HG03039 (cell line): ENCODE data around the gene CHTF8.
A peak's percentile ranks its signal among the peaks of the same experiment; 100 is the strongest.
"Not testable (repeated sequence)": the region's sequence is repeated elsewhere in the genome, so short reads cannot be mapped to it uniquely, and the experiment has no call there.

Source experiments
- ATAC-seq: cut with Tn5 transposase; IDR thresholded peaks from one replicate; pipeline ENCODE4 v1.9.1; 2021; ENCODE audit warnings: mild to moderate bottlenecking, moderate library complexity; ENCODE audit not compliant: unreplicated experiment

Gene CHTF8, protein sequence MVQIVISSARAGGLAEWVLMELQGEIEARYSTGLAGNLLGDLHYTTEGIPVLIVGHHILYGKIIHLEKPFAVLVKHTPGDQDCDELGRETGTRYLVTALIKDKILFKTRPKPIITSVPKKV

DNA sequence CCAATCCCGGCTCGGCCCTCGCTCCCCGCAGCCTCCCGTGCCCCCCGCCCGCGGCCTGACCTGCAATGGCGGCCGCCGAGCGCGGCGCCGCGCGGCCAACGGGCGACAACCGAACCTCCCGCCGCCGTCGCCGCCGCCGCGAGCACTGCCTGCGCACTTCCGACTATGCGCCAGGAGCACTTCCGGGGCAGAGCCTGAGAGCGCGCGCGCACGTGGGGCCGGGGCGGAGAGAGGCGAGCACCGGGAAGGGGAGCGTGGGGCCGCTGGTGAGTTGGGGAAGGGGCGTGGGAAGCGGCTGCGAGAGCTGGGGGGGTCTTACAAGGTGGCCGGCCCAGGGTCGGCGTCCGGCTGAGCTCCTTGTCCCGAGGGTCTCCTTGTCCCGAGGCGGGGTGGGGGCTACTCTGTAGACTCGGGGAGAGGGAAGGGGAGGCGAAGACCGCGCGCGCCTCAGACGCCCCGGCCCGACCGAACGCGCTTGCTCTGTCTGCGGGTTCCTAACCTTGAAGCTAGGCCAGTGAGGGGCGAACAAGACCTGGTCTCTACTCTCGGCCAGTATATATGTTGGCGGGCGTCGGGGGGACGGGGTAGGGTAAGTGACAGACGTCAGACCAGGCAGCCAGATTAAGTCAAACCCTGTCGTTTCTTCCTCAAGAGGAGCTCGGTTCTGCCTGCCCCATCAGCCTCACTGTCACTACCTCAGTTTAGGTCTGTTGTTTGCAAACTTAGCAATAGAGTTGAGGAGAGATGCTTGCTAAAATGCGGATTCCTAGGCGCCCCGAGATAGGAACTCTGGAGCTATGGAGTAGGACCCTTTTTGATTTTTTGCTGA lies at the start of gene CHTF8, which contains the start of gene UTP4:
Gene CHTF8, minus strand, starts transcription at position 165 of the 829 bp plus-strand sequence. CDS start 11,130 bp downstream, outside the sequence.
Gene UTP4, plus strand, starts transcription at position 226 of the 829 bp plus-strand sequence. CDS start 811 bp downstream, outside the sequence.
- ATAC-seq = peak; percentile 89

DNA sequence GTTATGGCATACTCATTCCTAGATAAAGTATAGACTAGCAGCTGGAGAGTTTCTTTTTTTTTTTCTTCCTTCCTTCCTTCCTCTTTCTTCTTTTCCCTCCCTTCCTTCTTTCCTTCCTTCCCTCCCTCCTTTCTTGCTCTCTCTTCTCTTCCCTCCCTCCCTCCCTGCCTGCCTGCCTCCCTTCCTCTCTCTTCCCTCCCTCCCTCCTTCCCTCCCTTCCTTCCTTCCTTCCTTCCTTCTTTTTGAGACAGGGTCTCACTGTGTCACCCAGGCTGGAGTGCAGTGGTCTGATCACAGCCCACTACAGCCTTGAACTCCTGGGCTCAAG lies 47.6 kb upstream of the CHTF8 start:
- ATAC-seq = no peak

DNA sequence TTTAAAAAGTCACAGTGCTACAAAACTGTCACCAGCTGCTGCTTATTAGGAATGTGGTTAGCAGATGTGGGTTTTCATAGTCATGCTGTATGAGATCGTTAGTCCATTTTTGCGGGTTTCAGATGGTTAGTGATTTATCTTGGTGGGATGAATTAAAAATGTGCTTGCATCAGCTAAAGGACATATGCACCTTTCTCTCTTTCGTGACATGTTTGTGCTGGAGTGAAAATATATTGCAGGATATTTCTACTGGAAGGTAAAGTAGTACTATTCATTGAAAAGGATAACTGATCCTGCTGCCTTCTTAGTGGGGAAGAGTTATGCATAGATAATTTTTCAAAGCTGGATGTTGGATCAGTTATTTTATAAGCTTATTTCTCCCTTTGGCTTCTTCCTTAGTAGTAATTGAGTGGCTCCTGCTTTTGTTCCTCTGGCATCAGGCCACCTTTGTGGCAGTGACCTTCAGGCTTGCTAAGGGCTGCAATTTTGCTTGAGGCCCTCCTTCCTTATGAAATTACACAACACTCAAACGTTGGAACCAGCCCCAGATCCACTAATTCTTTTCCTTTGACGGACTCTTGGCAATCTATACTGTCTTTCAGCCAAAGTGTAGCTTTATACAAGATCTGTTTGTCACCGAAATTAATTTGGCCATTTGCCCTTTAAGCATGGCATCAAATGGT lies 47.1 kb upstream of the CHTF8 start:
- ATAC-seq = no peak

DNA sequence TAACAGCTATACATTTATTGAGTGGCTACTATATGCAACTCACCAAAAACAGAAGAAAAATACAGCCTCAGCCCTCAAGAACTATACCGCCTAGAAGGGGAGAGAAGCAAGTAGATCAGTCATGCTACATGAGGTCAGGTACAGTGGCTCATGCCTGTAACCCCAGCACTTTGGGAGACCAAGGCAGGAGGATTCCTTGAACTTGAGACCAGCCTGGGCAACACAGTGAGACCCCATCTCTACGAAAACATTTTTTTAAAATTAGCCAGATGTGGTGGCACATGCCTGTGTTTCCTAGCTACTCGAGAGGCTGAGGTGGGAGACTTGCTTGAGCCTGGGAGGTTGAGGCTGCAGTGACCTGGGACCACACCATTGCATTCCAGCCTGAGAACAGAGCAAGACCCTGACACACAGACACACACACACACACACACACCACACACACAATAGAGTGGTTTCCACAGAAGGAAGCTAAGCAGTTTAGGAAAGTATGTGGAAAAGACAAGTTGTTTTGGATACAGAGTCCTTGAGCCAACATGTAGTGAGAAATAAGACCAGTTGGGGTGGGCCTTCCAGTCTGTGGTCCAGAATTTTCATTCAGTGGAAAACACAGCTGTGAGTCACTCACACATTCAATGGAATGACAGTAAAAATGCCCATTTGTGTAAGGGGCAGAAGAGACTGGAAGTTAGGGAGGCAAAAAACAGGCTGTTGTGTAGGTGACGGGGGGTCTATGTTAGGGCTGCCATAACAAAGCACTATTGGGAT lies 43.8 kb upstream of the CHTF8 start:
- ATAC-seq = no peak

DNA sequence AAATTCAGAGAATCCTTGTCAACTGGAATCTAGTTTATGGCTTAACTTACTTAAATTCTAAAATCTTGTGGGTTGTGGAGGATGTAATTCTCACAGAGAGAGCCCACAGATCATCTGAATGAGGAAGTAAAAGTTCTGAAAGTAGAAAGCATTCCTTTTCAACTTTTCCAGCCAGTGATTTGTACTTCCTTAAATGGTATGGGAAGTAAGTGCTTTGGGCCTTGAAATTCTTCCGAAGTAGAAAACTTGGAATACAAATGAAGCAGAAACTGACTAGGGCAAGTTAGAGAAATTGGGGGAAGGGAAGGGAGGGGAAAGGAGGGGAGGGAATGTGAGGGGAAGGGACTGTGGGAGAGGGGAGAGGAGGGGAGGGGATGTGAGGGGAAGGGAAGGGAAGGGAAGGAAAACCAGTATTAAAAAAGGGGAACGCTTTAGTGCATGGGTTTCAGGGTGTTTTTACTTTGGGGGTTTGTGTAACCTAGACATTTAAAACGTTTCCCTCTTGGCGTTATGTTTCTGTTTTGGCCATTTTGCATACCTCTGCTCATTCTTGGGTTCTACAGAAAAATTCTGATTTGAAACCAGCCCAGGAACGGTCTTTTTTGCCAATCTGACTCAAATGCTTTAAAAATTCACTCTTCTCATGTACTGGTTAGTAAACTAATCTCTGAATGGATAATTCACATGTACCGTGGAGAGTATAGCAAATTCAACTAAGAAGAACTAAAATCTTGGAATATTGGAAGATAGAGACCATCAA lies 39.1 kb upstream of the CHTF8 start:
- no peak for ATAC-seq

DNA sequence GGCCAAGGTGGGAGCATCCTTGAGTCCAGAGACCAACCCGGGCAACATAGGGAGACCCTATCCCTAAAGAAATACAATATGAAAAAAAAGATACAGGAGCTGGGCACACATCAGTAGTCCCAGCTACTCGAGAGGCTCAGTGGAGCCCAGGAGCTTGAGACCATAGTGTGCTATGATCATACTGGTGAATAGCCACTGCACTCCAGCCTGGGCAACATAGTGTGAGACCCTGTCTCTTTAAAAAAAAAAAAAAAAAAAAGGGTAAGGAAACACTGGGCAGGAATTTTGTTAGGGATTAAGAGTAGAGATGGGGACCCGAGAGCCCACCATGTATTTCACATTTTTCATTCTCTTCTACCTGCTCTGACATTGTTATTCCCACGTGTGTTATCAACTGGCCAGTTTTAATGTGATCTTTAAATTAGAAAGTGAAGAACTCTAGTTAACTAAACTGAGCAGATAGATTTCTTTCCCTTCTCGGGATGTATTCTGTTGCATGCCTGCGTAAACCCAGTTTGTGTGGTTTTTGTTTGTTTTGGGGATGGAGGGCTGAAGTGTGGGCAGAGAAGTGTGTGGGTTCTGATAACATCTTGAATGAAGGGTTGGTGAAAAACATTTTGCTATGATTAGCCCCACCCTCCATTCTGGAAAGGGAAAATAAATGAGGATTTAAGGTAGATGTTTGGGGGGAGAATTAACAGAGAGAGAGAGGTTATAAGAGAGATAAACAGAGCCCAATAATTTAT lies 37.4 kb upstream of the CHTF8 start:
- ATAC-seq = no peak

DNA sequence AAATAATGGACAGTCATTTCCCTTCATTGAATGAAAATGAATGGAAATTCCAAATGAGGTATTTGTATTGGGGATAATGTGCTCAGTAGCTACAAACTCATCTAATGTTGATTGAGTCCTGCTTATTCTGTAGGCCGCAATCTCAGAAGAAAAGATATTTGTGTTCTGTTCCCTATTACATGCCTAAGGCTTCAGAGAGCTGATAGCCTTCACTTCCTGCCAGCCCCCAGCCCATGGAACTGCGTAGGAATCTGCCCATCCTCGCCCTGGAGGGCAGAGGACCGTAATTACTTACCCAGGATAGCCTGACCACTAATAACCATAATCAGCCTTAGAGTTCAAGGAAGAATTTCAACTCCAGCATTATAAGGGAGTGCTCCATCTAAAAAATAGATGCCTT lies 36.7 kb upstream of the CHTF8 start:
- ATAC-seq = no peak

DNA sequence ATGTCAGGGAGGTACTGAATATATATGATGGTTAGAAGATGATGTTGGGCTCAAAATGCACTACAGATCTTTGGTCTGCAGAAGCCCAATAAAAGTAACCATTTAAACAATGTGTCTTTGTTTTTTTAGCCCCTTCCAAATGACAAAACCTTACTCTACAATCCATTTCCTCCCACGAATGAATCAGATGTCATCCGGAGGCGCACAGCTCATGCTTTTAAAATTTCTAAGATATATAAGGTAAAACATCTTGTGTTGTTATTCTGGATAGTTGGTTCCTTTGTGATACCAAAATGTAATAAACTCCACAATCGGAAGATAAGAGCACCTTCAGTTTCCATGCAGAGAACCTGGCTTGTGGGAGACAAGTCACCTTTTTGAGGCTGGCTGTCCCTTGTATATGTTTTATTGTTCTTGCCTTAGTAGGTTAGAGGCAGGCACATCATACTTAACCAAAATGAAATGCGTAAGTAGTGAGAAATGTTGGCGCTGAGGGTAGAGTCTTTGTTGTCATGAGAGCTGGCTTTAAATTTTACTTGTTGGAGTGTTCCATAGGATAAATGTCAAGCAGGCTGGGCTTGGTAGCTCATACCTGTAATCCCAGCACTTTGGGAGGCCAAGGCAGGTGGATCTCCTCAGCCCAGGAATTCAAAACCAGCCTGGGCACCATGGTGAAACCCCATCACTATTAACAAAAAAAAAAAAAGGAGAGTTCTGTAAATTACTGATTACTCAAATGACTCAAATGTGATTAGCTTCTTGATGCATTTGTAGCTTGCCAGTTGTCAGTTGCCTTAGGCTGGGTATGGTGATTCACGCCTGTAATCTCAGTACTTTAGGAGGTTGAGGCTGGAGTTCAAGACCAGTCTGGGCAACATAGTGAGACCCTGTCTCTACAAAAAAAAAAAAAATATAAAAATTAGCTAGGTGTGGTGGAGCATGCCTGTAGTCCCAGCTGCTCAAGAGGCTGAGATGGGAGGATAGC lies 34.9 kb upstream of the CHTF8 start:
- ATAC-seq = no peak

DNA sequence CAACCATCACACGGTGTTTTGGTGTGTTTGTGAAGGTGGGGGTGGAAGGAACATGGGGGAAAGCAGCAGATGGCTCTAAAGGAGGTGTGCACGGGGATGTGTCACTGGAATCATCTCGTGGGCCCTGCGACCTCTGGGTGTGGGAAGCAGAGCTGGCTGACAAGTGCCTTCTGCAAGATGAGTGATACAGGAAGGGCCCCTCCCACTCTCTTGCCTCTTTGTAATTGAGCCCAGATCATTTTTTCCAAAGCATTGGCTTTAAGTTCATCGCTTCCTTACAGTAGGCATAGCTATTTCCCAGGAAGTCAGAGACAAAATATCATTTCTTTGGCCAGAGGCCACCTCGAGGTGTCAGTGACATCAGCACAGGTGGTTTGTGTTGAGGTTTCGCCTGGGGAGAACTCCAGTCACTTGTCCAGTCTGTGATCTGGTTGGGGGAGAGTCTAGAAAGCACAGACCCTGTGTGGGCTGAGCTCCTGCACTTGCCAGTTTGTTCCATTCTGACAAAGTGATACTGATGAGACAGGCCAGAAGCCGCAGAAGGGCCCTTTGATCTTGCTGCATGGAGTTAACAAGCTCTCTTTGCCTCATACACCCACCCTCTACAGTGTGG lies 33.9 kb upstream of the CHTF8 start:
- ATAC-seq = no peak

DNA sequence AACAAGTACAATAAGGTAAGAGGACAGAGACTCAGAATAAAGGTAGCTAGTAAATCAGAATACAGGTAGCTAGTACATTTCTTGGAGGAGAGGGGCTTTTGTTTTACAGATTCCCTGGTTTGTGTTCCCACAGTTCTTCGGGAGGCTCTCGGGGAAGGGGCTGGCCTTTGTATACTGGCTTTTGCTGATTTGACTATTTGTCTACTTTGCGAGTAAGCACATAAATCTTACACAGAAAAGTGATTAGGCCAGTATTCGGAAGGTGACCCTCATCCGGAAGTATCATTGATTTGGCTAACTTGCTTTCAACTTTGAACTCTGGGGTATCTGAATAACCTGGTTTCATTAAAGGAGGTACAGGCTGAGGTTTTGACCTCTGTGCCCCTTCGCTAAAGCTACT lies 33.2 kb upstream of the CHTF8 start:
- ATAC-seq = no peak

DNA sequence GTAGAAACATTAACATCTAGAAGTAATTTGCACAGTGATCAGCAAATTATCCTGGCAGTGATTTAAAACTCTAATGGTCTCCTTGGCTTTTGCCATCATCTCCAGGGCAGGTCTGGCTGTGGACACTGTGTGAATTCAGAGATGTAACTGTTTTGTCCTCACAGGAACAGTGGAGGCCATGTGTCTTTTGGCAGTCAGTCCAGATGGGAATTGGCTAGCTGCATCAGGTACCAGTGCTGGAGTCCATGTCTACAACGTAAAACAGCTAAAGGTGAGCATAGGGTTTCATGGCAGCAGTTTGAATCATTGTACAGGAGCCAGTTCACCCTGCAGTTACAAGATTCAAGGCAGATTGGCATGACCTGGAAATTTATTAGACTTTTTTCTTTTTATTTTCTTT lies 27.8 kb upstream of the CHTF8 start:
- no peak for ATAC-seq

DNA sequence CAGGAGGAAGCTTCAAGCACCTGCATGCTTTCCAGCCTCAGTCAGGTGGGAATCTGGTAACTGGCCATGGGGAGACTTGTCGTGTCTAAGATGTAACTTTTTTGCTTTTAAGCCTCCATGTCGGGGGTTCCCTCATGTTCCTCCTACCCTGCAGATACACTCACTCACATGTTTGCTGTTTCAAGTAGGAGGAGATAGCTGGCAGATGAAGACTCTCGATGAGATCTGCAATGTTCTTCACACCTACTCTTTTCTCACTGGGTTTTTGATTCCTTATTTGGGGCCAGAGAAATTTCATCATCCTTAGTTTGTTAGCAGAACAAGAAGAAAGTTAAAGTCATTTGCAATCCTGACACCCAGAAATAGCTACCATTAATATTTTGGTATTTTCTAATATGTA lies 24.8 kb upstream of the CHTF8 start:
- no peak for ATAC-seq

DNA sequence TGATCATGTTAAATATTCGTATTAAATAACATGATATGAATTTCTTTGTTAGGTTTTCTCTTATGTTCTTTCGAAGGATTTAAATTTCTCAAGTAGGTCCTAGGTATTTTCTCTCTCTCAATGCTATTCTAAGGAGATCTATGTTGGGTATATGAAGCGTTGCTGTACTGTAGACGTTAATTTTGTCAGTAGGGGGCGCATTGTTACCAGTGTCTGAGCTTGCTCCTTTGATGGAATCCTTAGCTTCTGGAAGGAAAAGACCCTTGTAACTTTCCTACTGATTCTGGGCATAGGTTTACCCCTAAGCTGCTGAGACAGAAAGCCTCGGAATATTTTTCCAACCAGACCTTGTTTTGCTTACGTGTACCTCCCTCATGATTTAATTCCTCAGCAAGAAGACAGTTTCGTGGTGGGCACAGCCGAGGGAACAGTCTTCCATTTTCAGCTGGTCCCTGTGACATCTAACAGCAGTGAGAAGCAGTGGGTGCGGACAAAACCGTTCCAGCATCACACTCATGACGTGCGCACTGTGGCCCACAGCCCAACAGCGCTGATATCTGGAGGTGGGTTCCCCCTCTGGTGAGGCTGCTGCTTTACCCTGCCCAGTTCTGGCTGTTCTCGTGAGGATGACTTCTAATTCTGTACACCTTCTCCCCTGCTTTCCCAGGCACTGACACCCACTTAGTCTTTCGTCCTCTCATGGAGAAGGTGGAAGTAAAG lies 17.9 kb upstream of the CHTF8 start:
- no peak for ATAC-seq

DNA sequence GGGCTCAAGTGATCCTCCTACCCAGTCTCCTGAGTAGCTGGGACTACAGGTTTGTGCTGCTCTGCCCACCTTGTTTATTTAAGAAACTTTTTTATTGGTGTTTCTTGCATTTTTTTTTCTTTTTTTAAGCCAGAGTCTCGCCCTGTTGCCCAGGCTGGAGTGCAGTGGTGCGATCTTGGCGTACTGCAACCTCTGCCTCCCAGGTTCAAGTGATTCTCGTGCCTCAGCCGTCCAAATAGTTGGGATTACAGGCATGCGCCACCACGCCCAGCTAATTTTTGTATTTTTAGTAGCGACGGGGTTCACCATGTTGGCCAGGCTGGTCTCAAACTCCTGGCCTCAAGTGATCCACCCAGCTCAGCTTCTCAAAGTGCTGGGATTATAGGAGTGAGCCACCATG lies 17.2 kb upstream of the CHTF8 start:
- not testable (repeated sequence) for ATAC-seq

DNA sequence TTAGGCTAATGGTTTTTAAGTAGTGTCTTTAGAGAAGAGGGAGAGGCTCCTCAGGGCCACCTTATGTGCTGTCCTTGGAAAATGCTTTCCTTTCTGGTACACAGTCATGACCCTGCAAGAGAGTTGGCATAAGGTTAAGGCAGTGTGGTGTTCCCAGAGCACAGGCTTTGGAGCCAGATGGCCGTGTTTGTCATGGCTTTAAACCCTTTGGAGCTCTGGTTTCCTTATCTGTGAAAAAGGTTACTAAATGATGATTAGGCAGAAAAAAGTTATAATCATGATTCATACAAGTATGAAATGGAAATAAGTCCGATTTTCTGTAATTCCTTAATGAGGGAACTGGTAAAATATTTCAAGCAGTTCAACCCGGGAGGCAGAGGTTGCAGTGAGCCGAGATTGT lies 13.3 kb upstream of the CHTF8 start:
- no peak for ATAC-seq

DNA sequence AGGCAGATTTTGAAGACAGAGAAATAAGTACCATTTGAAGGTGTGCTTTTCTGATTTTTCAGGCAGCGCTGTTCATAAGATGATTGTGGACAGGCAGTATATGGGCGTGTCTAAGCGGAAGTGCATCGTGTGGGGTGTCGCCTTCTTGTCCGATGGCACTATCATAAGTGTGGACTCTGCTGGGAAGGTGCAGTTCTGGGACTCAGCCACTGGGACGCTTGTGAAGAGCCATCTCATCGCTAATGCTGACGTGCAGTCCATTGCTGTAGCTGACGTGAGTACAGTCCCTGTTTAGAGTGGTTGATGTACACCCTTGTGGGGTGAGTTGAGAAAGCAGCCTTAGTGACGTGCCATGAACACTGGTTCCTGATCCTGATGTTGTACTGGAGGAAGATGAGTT lies 10.7 kb upstream of the CHTF8 start:
- no peak for ATAC-seq

DNA sequence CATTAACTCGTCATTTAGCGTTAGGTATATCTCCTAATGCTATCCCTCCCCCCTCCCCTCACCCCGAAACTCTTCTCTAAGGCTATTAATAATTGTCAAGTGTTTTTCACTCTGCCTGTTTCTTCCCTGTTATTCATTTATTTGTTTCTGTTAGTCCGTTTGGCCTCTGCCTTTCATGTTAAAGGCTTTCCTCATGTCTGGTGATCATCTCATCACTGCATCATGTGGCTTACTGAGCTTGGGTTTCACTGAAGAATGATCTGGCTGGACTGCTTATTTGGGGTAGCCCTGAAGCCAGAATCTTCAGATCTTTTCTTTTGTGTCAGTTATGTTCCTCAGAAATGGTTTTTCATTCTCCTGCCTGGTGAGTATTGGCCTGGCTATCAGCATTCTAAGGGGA lies 9.5 kb upstream of the CHTF8 start:
- ATAC-seq = no peak

DNA sequence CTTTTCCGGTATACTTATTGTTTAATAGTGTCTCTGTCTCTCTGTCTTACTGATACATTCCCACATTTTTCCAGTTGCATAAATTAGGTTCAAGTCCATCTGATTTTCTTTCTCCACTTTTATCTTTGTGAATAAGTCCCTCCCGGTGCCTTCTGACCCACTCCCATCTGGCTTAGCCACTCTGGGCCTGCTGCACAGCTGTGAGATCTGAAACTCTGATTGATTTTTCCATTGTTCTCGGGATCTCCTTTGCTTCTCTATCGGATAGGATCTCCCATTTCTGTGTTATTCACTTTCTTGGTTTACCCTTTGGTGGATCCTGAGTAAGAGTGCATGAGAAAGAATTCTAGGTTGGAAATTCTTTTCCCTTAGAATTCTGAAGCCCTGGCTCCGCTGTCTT lies 8.6 kb upstream of the CHTF8 start:
- ATAC-seq = no peak
